ENCODE results near the gene ATXN7L1.

- TF ChIP-seq CEBPB (IDR thresholded peaks at IDR 0.05) (no peak), CREB1 (IDR thresholded peaks at IDR 0.05; ENCODE audit: low read depth) (no peak), EP300 (IDR thresholded peaks at IDR 0.05; ENCODE audit: borderline replicate concordance) (no peak), ZBTB7A (IDR thresholded peaks at IDR 0.05; ENCODE audit: low read depth) (no peak), REST (IDR thresholded peaks at IDR 0.05; ENCODE audit: low read depth) (no peak), TEAD4 (IDR thresholded peaks at IDR 0.05) (no peak), NFIC (IDR thresholded peaks at IDR 0.05) (no peak), MAX (IDR thresholded peaks at IDR 0.05) (no peak), TCF12 (IDR thresholded peaks at IDR 0.05; ENCODE audit: low read depth) (no peak), RAD21 (IDR thresholded peaks at IDR 0.05; ENCODE audit: low read depth) (no peak), YY1 (IDR thresholded peaks at IDR 0.05; ENCODE audit: low read depth) (no peak)
Measured at GRCh38 chr7:105821527-105821926, 54.9 kb downstream of the ATXN7L1 start.

All from Ishikawa (cell line).